Fibroblast of pulmonary artery (primary cell): ENCODE data around the gene DDR2.

Source experiments
- DNase-seq: peaks from one replicate; pipeline ENCODE4 v3.0.0-alpha.2; 2010; ENCODE audit warnings: low read depth
- H3K4me3 ChIP-seq: replicated peaks from 2 replicates; pipeline ENCODE4 v1.5.1; 2011; ENCODE audit warnings: low read depth, mild to moderate bottlenecking, control low read depth, low read length, moderate library complexity
- CTCF ChIP-seq: IDR thresholded peaks from 2 replicates; pipeline ENCODE4 v1.5.1; 2011; ENCODE audit warnings: mild to moderate bottlenecking, control low read depth, low read length, inconsistent platforms; ENCODE audit errors: missing control alignments

The DDR2 gene

GRCh38 chr1:162662013-162662412, 29.7 kb downstream of the DDR2 start:
- TF ChIP-seq CTCF, result no peak
- H3K4me3 ChIP-seq, result no peak overlapping the region

GRCh38 chr1:162663086-162663485, 30.8 kb downstream of the DDR2 start:
- DNase-seq, result no peak
- no peak overlapping the region for H3K4me3 ChIP-seq

More at GRCh38 chr1:162662013-162662412, 29.7 kb downstream of the DDR2 start:
- no peak for DNase-seq

GRCh38 chr1:162663589-162664106, 31.4 kb downstream of the DDR2 start:
- peak; percentile 87 for DNase-seq
- peak overlapping the region; percentile 12 for H3K4me3 ChIP-seq

More at GRCh38 chr1:162663086-162663485, 30.8 kb downstream of the DDR2 start:
- TF ChIP-seq CTCF, result no peak

GRCh38 chr1:162666006-162666645, 33.9 kb downstream of the DDR2 start:
- no peak for TF ChIP-seq CTCF
- no peak overlapping the region for H3K4me3 ChIP-seq
- no peak for DNase-seq

More at GRCh38 chr1:162663589-162664106, 31.4 kb downstream of the DDR2 start:
- TF ChIP-seq CTCF, result no peak

GRCh38 chr1:162667381-162668080, 35.3 kb downstream of the DDR2 start:
- DNase-seq, result no peak
- no peak overlapping the region for H3K4me3 ChIP-seq
- TF ChIP-seq CTCF, result no peak

GRCh38 chr1:162670928-162671663, 38.8 kb downstream of the DDR2 start:
- DNase-seq, result peak; percentile 63
- TF ChIP-seq CTCF, result no peak
- no peak overlapping the region for H3K4me3 ChIP-seq
